NCI-H748 (cell line): Measurements from ENCODE around the gene PRPSAP2.
A peak's percentile ranks its signal among the peaks of the same experiment; 100 is the strongest.
"Not testable (repeated sequence)": the region's sequence is repeated elsewhere in the genome, so short reads cannot be mapped to it uniquely, and the experiment has no call there.

Source experiments
- DNase-seq: peaks from one replicate; lab custom pipeline; 2025; ENCODE audit not compliant: unreplicated experiment; lab: John Stamatoyannopoulos, UW

The PRPSAP2 gene

DNA sequence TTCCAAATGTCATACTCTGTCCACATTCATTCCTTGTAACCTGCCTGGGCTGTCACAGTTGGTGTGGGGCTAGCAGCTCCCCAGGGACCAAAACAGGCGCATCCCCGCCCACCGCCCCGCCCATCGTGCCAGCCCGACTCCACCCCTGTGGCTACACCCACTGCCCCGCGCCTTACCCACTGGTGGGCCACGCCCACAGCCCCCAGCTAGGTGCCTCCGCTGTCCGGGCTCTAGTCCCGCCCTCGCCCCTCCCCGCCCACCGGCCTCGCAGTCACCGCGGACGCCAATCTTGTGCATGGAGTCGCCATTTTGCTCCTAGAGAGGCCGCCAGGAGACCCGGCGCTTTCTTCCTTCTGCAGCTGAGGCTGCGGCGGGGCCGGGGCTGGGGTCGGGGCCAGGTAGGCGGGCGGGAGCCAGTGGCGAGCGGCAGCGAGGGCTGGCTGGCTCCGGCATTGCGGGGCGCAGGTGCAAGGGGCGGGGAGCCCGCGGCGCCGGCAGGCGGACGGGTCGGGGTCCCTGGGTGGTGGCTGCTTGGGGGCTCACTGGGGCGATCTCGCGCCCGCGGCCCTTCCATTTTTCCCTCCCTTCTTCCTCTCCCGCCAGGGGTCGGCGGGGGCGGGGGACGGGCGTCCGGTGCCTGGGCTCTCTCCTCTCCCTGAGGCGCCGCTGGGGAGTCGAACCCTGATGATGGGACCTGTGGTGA, at the start of gene PRPSAP2:
TSS of gene PRPSAP2 (plus strand) at position 268 of the 703 bp plus-strand sequence. CDS start 7,703 bp downstream, outside the sequence.
- DNase-seq: peak; percentile 98

- DNase-seq: not testable (repeated sequence)
Measured at GRCh38 chr17:18815924-18816323, 42.0 kb upstream of the PRPSAP2 start.

DNA sequence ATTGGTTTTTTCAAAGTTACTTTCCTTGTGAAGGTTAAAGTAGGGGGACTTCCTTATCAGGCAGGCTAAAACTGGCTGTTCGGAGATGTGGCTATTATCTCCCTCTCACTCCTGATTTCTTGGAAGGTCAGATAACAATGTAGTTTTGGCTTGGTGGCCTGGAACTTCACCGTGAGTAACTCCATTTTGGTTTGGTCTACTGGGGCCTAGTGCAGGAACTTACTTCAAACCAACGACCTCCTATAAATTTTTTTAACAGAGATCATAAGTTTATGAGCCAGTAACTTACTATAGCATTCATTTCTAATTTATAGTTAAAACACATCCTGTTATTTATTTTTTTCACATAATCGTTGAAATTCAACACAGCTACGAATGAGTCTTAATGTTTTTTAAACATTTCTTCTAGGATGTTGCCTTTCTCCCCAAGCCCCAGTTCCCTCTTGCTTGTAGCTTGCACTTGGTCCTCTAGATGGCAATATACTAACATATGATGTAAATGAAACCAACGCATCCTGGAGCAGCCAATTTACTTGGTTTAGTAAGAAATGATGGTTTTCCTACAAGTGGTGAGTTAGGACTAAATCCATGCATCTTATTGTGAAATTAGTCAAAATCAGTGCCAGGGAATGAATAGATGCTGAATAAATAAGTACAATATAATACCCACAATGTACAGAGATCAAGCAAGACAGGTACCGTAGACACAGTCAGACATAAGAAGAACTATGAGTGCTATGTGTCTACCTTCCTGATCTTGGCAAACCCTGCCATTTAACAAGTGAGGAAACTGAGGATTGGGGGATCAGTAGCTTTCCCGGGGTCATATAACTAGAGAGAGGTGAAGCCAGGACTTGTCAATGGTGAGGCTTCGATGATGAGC, 41.2 kb upstream of the PRPSAP2 start:
- peak; percentile 83 for DNase-seq

DNA sequence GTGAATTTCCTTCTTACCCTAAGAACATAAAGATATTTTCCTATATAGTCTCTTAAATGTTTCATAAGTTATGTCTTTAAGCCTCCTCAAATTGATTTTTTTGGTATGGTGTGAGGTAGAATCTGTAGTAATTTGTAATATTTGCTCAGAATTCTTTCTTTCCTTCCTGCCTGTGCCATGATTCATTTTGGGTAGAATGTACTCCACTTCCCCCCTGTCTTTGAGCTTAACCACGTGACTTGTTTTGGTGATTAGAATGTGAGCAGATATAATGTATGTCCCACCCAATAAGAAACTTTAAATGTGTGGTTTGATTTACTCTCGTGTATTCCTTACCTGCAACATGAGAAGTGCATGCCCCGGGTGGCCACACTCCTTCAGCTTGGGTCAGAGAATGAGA, 36.5 kb upstream of the PRPSAP2 start:
- DNase-seq: not testable (repeated sequence)

DNA sequence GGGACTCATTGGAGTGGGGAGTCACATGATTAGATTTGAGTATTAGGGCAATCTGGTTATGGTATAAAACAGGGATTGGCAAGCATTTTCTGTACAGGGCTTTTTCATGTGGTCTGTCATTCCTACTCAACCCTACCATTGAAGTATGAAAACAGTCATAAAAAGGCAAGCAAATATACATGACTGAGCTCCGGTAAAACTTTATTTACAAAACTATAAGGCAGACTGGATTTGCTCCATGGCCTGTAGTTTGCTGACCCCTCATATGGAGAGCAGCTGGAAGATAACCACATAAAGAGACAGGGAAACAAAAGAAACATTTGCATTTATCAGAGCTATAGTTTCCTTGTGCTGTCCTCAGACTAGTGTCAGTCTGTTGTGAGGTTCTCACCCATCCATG, 30.3 kb upstream of the PRPSAP2 start:
- not testable (repeated sequence) for DNase-seq

DNA sequence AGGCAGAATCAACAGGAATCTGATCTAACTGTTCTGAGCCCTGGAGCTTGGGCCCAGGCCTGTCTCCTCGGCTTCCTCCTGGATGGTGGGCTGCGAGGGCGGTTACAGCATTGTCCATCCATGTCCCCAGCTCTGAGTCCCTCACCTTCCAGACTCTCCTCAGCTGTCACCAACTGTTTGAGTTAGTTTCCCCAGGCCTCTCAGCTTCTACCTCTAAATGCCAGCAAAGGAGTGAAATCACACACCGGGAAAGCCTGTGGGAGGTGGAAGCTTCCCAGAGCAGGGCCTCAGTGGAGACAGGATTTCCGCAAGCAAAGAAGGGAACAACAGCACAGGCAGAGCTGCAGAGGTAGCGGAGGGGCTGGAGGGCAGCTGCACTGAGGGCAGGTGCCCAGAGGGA, 9.4 kb upstream of the PRPSAP2 start:
- DNase-seq: no peak

DNA sequence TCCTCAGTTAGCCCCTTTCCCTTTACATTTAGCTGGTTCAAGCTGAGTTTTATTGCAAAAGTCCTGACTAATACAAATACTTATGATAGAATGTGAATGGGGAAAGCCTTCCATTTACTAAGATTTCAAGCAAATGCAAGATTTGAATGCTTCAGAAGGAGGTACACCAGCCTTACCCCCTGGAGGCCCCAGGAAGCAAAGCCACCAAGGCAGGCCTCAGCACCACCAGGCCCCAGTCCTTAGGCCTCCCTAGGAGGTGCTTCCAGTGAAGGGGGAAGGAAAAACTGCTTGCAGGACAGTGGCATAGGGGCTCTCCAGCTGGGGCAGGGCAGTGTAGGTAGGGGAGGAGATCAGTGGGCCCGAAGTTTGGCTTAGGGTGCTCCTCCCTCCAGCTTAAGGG, 7.3 kb upstream of the PRPSAP2 start:
- no peak for DNase-seq

DNA sequence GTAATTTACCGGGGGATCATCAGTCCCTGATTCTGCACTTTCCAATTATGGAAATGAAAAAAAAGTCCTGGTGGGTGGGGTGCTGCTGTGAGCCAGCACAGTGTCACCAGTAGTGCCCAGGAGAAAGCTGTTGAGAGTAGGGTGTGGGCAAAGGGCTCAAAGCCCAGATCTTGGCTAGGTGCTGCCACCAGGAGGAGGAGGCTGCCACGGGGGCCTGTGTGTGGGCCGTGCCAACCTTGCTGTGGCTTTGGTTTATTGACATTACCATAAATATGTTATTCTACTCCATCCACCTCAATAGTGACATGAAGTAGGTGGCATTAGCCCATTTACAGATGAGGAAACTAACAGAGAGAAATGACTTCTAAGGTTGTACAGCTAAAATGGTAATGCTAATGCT, 6.7 kb upstream of the PRPSAP2 start:
- DNase-seq: no peak

- DNase-seq: no peak
Measured at GRCh38 chr17:18854956-18855355, 3.0 kb upstream of the PRPSAP2 start.

GRCh38 chr17:18855831-18856569, 1.9 kb upstream of the PRPSAP2 start:
- peak; percentile 99 for DNase-seq

- no peak for DNase-seq
Measured at GRCh38 chr17:18856570-18856915, 1.4 kb upstream of the PRPSAP2 start.

- DNase-seq: no peak
Measured at GRCh38 chr17:18858567-18859245, 775 bp downstream of the PRPSAP2 start.

DNA sequence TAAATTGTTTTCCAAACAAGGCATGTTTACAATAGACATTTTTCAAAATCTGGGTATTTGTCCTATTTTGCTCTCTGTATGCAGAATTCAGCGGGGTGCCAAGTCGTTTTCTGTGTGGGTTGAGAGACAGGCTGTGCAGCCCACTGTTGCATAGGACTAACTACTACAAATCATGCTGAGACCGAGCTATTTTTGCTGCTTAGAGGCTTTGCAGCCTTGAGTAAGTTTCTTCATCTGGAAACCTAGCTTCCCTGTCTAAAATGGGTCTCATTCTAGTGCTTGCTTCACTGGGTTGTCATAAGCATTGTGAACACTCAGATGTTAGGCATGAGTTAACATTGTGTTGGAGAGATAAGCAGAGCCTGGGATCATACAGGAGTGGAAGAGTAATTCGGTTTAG, 1.3 kb downstream of the PRPSAP2 start:
- no peak for DNase-seq

- DNase-seq: no peak
Measured at GRCh38 chr17:18860161-18860972, 2.4 kb downstream of the PRPSAP2 start.

- DNase-seq: no peak
Measured at GRCh38 chr17:18862011-18862410, 4.1 kb downstream of the PRPSAP2 start.

GRCh38 chr17:18864996-18865395, 7.1 kb downstream of the PRPSAP2 start:
- DNase-seq: peak; percentile 62

DNA sequence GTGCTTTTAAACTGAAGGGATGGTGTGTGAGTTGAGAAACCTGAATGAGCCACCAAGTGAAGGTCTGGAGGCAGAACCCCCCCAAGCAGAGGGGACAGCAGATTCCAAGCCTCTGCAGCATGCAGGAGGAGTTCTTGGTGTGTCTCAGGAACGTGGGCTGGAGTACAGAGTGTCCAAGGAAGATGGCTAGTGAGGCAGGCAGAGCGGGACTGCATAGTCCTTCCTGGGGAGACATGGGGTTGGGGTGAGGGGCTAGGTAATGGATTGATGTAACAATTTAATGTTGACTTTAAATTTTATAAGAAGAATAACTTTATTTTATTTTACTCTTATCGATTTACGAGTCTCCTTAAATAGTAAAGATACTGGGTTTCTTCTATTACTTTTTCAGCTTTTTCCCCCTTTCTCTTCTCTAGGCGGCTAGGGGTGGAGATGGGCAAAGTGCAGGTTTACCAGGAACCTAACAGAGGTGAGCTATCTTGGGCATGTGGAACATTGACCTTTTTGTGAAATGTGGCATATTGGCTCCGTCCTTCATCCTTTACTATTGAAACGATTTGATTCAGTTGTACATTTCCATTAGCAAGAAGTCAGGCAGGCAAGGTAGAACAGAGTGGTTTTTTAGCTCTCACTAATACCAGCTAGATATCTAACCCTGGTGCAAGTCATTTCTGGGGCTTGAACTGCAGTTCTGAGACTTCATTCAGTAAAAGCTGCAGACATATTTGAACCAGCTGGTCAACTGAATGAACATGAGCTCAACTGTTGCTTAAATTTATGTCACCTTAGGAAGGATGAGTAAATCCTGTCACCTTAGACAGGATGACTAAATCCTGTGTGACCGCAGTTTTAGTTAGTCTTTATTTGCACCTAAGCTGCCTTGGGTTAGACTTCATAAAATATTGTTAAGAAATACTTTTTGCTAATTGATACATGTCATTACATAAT, 9.2 kb downstream of the PRPSAP2 start:
- no peak for DNase-seq

GRCh38 chr17:18877104-18877645, 19.2 kb downstream of the PRPSAP2 start:
- no peak for DNase-seq

GRCh38 chr17:18888766-18889290, 30.9 kb downstream of the PRPSAP2 start:
- DNase-seq: no peak
